AG09319 (cell line): Measurements from ENCODE around the gene SULT1C2.

Experiments used
- DNase-seq: peaks from one replicate; pipeline ENCODE4 v3.0.0-alpha.2; 2010; ENCODE audit warnings: low read depth; ENCODE audit errors: extremely low read depth
- TF ChIP-seq, protein P1 (sequence below): IDR thresholded peaks from 2 replicates; pipeline ENCODE4 v1.5.1; 2011; ENCODE audit warnings: low read depth, mild to moderate bottlenecking, inconsistent platforms, low read length, moderate library complexity

SULT1C2 gene

DNA sequence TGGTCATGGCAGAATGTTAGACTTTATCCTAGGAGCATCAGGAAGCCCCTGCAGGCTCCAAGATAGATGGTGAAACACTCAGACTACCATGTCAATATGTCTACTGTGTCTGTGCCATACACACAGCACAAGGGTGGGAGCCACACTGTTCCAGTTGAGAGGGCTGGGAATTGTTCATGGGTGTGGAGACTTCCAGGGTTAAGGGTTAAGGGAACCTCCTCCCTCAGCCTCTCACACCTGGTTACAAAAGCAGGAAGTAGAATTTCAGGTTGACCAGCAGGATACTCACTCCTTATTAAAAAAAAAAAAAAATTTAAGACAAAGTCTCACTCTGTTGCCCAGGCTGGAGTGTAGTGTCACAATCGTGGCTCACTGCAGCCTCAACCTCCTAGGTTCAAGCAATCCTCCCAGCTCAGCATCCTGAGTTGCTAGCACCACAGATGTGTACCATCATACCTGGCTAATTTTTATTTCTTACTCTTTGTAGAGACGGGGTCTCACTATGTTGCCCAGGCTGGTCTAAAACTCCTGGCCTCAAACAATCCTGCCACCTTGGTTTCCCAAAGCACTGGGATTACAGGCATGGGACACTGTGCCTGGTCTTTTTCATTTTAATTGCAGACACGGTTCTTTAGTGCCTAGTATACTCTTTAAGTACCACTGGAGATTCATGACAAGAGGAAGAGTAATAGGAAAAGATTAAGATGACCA lies 26.0 kb downstream of the SULT1C2 start:
- no peak for DNase-seq
- TF ChIP-seq, protein P1, sequence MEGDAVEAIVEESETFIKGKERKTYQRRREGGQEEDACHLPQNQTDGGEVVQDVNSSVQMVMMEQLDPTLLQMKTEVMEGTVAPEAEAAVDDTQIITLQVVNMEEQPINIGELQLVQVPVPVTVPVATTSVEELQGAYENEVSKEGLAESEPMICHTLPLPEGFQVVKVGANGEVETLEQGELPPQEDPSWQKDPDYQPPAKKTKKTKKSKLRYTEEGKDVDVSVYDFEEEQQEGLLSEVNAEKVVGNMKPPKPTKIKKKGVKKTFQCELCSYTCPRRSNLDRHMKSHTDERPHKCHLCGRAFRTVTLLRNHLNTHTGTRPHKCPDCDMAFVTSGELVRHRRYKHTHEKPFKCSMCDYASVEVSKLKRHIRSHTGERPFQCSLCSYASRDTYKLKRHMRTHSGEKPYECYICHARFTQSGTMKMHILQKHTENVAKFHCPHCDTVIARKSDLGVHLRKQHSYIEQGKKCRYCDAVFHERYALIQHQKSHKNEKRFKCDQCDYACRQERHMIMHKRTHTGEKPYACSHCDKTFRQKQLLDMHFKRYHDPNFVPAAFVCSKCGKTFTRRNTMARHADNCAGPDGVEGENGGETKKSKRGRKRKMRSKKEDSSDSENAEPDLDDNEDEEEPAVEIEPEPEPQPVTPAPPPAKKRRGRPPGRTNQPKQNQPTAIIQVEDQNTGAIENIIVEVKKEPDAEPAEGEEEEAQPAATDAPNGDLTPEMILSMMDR: no peak

- TF ChIP-seq, protein P1: no peak
- no peak for DNase-seq
Measured at GRCh38 chr2:108315444-108315934, 26.8 kb downstream of the SULT1C2 start.

DNA sequence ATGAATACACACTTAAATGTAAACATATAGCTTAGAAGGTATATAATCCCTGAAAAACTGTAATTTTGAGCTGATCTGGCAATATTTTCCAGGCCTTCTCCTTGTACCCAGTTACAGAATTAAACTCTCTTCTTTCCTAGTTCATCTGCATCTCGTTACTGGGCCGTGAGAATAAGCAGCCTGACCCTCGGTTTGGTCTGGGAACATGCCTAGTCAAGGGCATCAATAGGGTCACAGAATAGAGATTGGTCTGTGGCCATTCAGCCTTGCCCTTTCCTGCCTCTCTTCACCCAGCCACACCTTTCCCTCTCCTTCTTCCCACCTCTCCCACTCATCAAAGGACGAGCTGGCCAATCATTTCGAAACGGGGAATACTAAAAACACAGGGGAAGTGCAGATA lies 27.3 kb downstream of the SULT1C2 start:
- TF ChIP-seq, protein P1: no peak
- no peak for DNase-seq

GRCh38 chr2:108316461-108317258 lies 28.0 kb downstream of the SULT1C2 start:
- TF ChIP-seq, protein P1: no peak

DNA sequence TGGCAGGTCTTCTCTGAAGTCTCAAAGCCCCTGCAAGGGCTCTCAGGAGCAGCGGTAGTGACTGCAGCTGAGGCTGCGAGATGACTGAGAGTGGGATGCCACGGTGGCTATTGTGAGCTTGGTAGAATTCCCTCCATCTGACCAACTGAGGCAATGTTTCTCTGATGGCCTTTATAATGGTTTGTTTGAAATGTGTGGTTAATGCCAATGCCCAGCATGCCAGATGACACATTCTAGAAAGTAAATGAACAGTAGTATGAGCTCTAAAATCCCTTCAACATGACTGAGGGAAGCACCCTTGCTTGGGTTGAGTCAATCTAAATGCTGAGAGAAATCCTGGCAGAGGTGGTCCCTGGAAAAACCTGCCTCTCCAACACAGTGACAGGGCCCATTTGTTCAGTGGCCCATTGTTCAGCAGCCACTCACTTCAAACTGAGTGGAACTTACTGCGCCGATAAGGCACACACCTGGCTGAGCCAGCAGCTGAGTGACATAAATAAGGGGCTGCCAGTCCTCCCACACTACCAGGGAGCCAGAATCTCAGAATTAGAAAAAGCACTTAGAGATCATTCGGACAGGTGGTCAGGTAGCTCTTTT lies 31.7 kb downstream of the SULT1C2 start:
- TF ChIP-seq, protein P1: no peak
- DNase-seq: no peak

More at GRCh38 chr2:108316461-108317258, 28.0 kb downstream of the SULT1C2 start:
- DNase-seq: no peak

DNA sequence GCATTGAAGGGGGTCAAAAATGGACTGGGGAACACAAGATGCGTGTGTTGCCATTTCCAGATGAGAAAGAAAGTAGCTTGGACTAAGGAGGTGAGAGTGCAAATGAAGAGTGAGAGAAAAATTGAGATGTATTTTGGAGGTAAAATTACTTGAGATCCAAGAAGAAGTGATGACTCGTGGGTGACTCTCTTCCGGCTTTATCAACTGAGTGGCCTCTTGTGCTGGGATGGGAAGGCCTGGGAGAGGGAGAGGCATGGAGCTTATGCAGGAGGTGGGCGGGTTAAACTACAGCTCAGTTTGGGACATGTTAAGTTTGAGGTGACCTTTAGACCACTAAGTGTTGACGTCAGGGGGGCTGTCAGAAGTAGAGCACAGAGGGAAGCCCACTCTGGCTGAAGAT lies 34.9 kb downstream of the SULT1C2 start:
- TF ChIP-seq, protein P1: no peak
- no peak for DNase-seq
